Measurements from ENCODE around the gene CDH23. TPM values are rescaled to one million over a fixed set of nuclear protein-coding genes. Genes with fewer than 3 reads are reported as not detected.

Gene CDH23
- polyA plus RNA-seq, 4 donors = 0.60 to 2.9 (median 1.5) TPM

DNA sequence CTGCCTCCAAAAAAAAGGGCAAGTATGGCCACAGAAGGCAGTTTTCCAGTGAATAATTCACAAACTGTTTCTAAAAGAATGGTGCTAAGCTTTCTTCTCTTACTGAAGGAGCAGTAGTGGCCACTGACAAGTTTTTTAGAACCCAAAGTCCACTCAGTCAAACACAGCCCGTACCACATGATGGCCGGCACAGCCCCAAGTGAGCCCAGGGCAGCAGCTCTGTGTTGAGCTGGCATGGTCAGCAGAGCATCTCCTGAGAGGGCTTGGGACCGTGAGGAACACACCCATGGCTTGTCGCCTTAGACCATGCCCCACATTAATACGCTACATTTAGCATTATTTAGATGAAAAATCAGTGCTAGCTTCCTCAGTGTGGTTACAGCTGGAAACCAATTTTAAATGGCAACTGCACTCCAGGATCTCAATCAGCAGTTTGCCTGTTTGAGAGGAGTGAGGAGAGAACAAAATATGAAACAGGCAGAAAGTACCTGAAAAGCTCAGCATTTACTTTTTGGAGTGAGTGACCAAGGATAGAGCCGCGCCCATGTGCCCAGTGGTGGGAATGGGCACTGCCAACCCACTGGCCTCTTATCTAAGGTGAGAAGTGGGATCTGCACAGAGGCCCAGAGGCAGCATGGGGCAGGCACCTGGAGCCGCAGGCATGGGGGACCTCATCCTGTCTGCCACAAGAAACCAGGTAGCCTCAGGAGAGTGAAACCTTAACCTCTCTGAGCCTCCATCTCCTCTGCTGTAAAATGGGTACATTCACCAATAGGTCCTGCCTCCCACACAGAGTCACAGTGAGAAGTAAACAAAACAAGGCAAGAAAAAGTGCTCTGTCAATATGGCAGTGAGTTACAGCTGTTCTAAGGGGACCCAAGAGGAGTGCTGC lies 437.0 kb downstream of the CDH23 start:
- no peak for DNase-seq (ENCODE audit: low read depth in 4 of 4, low spot score in 3 of 4)

DNA sequence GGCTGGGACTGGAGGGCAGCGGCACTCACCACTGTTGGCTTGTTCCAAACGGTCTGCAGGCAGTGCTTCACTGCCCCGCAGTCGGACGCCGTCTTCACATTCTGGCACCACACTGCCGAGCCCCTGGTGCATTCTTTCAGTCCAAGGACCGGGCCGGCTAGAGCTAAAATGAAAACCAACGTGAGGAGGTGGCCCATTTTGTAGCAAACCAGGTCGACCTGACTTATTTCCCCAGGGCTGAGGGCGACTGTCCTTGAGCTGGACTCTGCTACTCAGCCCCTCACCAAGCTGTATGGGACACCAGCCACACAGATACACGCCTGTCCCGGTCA lies 437.6 kb downstream of the CDH23 start:
- no peak for DNase-seq (ENCODE audit: low read depth in 4 of 4, low spot score in 3 of 4)

DNA sequence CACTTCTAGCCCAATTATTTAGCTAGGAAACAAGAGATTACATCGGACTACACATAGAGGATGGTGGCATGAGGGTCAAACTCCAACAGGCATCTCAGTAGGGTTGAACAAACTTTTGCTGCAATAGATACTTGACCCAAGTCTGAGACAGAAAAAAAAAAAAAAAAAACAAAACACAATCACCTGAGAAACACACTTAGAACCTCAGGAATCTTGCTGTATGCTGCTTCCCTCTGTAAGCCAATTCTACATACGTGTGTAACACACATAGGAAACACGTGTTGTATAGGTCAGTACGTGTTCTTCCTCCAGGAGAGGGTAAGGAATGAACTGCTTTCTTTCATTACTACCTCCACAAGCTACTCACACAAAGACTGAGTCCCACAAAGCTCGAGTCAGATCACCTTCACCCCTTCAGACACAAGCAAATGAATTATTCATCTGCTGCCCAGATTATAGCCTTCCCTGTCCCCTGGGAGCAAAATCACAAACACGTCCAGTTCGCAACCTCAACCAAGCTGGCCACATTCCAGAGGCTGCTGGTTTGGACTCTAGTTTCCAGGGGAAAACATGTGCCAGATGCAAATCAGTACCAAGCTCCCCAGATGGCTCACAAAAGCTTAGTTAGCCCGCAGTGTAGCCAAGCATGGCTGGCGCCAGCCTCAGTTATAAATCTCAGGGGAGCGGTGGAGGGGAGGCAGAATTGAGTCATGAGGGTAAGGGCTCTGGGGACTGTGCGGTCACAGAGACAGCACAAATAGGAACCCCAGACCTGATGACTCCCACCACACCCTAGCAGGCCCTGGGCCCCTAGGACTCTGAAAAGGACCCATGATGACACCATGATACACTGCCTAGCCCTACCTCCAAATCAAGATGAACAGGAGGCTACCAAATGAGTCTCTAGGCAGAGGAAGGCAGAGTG lies 439.2 kb downstream of the CDH23 start:
- peak in 3 of 4 donors; percentile 62 to 83 (median 80) for DNase-seq (ENCODE audit: low read depth in 4 of 4, low spot score in 3 of 4)

DNA sequence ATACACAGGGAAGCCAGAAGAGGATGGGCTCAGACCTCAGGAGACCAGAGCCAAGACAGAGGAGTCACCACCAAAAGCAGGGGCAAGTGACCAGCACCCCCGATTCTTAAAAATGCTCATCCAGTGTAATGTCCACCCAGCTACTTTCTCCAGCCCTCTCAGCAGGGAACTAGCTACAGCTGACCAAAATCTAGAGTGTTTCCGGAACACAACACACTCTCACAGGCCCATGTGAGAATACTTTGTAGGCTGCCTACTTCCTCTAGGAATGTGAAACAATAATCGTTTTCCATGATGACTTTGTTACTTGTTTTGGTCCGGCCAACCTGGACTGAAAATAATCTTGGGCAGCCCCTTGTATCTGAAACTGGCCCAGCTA lies 439.9 kb downstream of the CDH23 start:
- no peak for DNase-seq (ENCODE audit: low read depth in 4 of 4, low spot score in 3 of 4)

DNA sequence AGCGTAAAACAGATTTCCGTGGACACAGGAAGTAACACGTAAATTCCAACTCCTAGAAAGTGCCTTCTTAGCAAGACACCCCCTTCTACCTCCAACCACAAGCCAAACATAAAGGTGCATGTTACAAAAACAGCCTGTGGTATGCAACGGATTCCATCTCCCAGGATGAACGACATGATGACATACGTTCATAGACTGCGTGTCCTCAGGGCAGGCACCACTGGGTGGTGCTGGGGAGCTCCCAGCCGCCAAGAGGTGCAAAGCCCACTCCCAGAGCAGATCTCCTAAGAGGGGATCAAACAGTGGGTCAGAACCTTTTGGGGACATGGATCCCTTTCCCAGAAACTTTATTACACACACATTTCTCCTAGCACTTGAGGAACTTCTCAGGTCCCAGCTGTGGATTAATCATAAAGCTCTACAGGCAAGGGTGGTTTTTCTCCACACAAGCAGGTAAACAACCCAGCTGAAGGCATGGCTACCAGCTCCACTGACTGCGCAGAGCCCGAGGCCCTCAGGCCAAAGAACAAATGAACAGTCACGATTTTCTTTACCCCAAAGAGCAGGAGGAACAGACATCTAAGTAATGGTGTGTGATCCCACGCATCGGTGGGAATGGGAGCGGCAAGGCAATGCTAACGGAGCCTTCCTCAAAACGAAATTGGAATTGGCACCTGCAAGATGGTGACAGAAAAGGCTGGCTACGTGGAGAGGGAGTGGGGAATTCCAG lies 440.5 kb downstream of the CDH23 start:
- DNase-seq (ENCODE audit: low read depth in 4 of 4, low spot score in 3 of 4) = no peak

DNA sequence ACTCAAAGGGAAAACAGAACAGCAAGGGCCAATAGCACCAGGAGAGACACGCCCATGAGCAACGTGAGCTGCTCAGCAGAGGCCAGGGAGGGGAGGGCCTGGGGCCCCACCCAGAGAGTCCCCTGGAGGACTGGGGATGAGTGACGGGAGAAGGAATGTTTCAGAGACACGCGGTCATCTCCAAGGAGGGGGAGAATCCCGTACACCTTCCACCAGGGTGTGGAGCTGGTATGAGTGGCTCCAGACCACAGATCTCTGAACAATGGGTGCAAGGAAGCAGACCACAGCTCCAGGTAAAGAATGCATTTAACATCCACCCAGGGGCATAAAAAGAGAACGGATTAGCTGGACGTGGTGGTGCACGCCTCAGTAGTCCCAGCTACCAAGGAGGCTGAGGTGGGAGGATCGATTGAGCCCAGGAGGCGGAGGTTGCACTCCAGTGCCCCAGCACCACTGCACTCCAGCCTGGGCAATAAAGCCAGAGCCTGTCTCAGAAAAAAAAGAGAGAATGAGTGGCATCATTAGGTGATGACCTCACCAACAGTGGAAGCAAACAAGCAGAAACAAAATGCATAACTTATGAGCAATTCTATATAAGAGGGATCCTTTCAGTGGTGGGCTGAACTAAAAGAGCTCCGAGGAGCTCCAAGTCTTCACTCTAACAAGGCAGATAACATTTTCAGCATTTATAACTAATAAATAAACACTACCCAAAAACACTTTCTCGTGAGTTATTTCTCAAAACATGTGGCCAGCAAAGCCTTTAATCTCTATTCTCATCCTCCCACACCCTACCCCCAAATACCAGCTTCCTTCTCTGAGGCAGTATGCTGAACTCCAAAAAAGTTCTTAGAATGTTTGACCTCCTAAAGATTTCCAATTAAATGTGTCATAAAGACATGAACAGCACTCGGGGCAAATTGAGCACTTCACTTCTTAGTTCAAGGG lies 441.8 kb downstream of the CDH23 start:
- no peak for DNase-seq (ENCODE audit: low read depth in 4 of 4, low spot score in 3 of 4)

DNA sequence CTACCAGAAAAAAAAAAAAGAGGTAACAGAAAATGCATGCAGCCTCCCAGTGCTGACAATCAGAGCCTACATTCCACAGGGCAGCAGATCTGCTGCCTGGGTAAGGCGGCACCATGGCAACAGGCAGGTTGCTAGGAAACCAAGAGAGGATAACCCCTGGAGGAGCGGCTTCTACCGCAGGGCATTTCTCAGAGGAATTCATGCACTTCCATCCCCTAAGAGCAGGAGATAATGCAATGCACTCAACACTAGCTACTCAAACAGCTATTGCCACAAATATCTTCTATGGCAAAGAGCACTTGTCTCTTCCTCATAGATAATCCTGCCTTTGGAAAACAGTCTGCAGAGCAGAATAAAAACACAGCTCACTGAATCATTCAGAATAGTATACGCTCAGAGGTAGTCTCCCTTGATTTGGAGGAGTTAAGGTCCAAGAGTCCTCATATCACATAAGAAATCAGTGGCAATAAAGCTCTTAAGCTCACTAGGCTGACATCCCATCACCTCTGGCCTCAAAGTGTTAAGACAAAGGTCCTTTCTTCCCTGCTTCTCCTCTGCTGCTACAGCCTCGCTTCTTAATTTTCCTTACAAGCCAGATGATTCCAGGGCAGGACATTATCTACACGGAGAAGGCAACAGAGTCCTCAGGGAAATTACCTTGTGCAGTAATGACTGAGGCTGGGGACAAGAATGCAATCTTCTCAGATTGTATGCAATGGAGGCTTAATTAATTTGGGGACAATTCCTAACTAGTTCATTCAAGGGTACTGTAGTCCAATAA lies 443.6 kb downstream of the CDH23 start:
- DNase-seq (ENCODE audit: low read depth in 4 of 4, low spot score in 3 of 4) = peak; percentile 65 to 84 (median 75)

DNA sequence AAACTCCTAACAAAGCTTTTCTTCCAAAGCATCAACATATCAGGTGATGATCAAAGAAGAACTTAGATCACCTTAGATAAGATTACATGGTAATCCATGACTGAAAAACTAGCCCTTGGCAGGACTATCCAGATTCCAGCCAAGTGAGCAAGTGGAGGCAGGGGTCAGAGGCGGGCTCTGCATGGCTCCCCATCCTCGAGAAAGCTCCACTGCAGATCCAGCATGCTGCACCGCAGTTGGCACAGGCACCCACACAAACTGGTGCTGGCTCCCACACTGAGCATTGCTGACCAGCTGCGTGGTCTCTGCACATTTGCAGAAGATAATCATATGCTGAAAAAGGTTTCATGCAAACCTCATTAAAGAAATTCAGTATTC lies 444.2 kb downstream of the CDH23 start:
- DNase-seq (ENCODE audit: low read depth in 4 of 4, low spot score in 3 of 4) = no peak

DNA sequence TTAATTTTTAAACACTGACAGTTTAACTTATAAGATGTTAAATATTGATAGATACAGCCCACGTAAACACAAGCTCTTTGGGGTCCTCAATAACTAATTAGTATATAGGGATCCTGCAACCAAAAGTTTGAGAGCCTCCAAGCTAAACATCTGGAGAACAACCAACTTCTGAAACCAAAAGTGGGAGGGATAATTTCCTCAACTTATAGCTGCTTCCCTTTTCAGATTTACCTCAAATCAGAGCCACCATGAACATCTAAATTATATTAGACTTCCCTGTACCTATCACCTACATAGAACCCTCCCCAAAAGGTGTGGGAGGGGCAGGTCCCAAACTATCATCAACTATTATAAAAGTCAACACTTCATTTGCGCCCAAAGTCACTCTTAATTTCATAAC lies 445.7 kb downstream of the CDH23 start:
- no peak for DNase-seq (ENCODE audit: low read depth in 4 of 4, low spot score in 3 of 4)

DNA sequence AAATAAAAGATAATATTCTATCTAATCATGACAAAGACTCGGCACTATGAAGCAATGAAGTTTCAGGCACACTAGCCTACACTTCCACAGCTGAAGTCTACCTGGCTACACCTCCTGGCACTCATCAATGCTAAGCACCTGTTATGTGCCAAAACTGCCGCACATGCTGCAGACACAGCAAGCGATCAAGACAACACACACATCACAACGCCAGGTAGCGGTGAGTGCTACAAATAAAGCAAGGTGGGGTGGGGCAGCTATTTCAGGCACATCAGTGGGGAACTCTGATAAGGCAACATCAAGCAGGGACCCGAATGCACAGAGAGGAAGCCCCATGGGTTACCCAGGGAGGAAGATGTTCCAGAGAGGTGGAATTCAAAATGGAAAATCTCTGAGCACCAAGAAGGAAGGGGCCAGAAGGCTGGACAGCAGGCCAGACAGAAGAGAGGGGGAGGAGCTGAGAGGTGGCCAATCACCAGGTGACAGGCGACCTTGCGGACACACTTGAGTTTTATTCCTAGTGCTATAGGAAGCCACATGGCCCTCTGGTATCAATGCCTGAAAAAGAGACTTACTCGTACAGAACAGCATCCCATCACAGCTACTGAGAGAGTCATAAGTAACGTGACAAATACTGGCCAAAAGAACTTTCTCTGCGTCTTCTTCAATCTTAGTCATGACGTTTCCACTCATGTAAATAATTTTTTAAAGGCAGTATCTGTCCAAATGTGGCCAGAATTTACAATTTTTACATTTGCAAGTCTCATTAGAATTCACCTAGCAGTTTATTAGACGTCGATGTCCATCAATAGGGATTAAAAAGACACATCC lies 446.4 kb downstream of the CDH23 start:
- DNase-seq (ENCODE audit: low read depth in 4 of 4, low spot score in 3 of 4) = no peak

DNA sequence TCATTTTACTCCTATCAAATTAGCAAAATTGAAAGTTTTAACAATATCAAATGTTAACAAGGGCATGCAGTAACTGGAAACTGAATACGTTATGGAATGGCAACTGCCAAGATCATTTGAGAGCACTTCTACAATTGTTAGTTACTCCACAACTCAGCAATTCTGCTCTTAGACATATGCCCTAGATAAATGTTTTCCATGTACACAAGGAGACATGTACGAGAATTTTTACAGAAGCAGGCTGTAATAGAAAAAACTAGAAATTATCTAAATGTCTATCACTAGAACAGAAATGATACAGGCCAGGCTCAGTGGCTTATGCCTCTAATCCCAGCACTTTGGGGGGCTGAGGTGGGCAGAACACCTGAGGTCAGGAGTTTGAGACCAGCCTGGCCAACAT lies 447.4 kb downstream of the CDH23 start:
- DNase-seq (ENCODE audit: low read depth in 4 of 4, low spot score in 3 of 4) = no peak

DNA sequence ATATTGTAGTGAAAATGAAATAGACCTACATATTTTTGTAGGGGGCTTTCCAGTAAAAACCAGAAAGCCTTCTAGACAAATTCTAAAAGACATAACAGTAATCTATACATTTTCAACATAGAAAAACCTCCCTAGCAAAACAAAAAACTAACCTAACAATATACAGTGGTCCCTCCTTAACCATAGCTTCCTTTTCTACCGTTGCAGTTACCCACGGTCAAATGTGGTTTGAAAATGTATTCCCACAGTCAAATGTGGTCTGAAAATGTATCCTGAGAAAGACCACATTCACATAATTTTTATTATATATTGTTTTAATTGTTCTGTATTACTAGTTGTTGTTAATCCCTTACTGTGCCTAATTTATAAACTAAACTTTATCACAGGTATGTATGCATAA lies 448.0 kb downstream of the CDH23 start:
- no peak for DNase-seq (ENCODE audit: low read depth in 4 of 4, low spot score in 3 of 4)

DNA sequence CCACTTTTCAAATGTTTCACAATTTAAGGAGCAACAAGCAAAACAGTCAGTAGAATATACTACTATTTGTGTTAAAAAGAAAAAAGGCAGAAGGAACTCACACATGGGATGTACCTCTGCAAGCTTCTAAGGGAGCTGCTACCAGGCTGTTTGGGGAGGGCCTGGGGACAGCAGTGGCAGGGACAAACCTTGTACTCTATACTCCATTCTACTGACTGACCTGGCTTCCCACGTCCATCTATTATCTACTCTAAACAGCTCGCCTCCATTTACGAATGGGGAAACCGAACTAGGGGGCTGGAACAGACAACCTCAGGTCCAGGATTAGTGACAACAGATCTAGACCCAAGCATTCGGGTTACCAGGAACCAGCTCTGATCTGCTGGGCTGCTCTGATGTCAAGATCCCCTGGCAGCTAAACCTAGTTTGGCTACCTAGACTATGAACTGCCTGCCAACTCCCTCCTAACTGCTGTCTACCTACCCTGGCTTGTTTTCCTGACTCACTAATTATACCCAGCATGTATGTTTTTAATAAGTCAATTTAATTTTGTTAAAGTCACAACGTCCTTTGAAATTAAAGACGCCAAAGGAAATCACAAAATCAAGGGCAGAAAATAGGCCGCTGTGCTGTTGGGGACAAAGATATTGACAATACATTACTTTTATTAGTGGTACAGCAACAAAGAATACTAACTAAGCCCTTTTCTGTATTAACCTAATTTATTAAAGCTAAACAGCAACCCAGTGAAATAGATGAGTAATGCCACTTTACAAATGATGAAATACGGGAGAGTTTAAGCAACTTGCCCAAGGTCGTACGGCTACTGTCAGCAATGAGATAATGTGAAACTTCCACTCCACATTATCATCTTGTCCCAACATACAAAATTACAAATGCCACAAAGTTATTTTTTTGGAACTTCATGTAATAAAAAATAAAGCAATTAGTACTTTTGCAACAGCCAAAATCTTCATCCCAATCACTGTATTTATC lies 449.0 kb downstream of the CDH23 start:
- DNase-seq (ENCODE audit: low read depth in 4 of 4, low spot score in 3 of 4) = no peak

DNA sequence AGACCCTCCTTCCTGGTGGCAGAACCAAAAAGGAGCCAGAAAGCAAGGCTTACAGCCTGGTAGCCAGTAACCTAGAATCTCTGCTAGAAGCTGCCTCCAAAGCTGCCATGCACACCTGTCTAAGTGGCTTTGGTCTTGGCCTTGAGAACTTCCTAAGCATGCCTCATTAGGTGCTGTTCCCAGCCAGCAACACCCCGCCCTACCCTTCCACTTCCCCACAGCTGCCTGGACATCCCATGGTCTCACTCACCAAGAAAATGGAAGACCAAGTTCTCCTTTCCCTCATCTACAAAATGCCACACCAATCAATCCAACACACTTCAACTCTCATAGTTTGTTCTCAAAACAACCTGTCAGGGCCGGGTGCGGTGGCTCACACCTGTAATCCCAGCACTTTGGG lies 450.1 kb downstream of the CDH23 start:
- no peak for DNase-seq (ENCODE audit: low read depth in 4 of 4, low spot score in 3 of 4)

DNA sequence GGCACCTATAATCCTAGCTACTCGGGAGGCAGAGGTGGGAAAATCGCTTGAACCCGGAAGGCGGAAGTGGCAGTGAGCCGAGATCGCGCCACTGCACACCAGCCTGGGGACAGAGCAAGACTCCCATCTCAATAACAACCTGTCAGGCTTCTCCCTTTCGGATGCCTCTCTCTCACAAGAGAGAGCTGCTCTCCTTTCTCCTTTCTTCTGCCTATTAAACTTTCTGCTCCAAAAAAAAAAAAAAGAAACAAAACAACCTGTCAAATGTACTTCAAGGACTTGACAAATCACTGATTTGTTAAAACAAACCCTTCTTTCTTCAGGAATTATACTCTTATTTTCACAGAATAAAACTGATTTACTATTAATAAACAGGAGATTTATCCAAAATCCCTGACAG lies 450.7 kb downstream of the CDH23 start:
- no peak for DNase-seq (ENCODE audit: low read depth in 4 of 4, low spot score in 3 of 4)

DNA sequence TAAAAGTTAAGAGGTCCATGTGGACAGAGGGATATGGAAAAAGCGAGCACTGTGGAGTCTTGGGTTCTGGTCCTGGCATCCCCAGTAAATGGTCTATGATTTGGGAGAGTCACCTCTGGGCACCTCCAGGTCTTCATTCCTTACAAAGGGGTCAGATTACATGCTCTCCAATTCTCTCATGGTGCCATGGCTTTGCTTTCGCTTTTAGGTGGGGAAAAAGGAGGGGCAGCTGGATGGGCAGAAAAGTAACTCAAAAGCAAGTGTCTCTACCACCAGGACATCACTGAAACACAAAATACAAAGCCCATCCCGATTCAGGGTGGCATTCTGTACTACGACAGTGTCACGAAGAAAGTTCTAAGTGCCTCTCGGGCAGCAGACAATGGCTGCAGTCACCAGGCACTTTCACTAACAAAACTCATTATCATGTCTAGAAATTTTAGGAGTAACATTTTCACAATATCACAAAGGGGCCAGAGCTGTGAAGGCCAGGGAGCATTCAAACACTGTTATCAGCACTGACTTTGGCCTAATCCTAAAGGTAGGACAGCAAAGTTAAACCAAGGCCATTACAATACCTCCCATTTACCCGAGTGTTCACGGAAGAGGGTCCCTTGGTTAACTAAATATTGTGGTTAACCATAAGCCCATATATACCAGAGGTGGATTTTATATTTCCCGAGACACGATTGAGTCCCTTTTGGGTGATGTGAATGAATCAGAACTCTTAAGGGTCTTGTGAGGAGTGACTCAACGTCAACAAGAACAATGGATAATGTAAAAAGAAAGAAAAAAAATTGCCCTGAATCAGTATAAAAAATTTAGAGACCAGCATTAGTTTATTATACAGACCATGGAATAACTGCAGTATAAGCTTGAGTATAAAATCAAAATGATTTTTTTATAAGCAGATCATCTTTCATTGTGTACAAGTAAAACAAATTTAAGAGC lies 451.9 kb downstream of the CDH23 start:
- no peak for DNase-seq (ENCODE audit: low read depth in 4 of 4, low spot score in 3 of 4)
